HG03108 (cell line): ENCODE data around the gene TSTD1.
"Not testable (repeated sequence)": the region's sequence is repeated elsewhere in the genome, so short reads cannot be mapped to it uniquely, and the experiment has no call there.

Experiments used
- ATAC-seq: cut with Tn5 transposase; IDR thresholded peaks from one replicate; pipeline ENCODE4 v1.9.1; 2021; ENCODE audit warnings: moderate library complexity; ENCODE audit not compliant: unreplicated experiment

Gene TSTD1

DNA sequence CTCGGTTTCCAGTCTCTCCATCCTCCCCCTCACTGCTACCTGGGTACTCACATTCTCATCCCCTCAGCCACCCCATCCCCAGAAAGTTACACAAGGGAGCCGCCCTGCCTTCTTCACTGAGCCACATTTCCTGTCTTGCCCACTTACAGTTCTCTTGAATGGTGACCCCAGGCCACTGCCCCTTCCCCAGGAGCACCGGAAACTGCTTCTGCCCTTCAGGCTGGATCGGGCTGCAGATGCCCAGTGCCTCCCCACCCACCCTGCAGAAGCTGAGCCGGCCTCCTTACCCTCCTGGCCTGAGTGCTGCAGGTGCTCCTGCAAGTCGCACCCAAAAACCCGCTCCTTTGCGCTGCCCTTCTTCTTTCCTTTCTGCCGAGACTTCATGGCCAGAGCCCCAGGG, 30.5 kb upstream of the TSTD1 start:
- no peak for ATAC-seq

- peak; percentile 62 for ATAC-seq
Measured at GRCh38 chr1:161068306-161069234, 29.8 kb upstream of the TSTD1 start.

GRCh38 chr1:161066694-161067093, 27.9 kb upstream of the TSTD1 start:
- ATAC-seq: no peak

DNA sequence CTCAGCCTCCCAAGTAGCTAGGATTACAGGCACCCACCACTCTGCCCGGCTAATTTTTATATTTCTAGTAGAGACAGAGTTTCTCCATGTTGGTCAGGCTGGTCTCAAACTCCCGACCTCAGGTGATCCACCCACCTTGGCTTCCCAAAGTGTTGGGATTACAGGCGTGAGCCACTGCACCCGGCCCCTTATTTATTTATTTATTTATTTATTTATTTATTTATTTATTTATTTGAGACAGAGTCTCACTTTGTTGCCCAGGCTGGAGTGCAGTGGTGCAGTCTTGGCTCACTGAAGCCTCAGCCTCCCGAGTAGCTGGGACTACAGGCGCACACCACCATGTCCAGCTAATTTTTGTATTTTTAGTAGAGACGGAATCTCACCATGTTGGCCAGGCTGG, 26.9 kb upstream of the TSTD1 start:
- ATAC-seq: not testable (repeated sequence)

GRCh38 chr1:161063936-161064335, 25.2 kb upstream of the TSTD1 start:
- ATAC-seq: not testable (repeated sequence)

DNA sequence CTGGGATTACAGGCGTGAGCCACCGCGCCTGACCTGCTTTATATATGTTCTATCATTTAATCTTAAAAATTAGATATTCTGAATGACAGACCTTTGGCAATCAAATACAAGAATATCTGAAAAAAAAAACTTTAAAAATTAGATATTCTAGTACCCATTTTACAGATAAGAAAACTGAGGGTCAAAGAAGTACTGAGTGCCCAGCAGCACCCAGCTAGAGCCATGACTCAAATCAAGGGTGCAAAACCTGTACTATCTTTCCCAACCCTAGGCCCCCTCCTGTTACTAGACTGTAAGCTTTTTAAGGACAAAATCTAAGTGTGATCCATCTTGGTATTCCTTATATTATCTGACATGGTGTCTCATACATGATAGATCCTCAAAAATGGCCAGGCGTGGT, 22.7 kb upstream of the TSTD1 start:
- no peak for ATAC-seq

GRCh38 chr1:161059293-161059692, 20.5 kb upstream of the TSTD1 start:
- no peak for ATAC-seq

DNA sequence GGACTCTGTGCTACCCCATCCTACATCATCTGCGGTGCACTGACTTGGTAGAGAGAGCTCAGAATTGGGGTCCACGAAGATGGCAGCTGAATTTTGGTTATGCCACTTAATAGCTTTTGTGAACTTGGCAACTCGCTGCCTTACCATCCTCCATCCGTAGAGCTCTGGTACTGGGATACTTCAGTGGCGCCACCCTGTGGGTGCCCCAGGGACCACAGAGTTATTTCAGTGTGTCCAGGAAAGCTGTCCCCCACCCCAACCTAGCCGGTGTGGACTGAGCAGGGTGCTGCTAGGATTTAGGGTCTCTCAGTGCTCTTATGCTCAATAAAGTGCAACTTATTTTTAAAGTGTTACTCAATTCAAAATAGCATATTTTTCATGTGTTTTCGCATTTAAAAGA, 16.0 kb upstream of the TSTD1 start:
- ATAC-seq: no peak

- ATAC-seq: no peak
Measured at GRCh38 chr1:161054232-161054631, 15.5 kb upstream of the TSTD1 start.

DNA sequence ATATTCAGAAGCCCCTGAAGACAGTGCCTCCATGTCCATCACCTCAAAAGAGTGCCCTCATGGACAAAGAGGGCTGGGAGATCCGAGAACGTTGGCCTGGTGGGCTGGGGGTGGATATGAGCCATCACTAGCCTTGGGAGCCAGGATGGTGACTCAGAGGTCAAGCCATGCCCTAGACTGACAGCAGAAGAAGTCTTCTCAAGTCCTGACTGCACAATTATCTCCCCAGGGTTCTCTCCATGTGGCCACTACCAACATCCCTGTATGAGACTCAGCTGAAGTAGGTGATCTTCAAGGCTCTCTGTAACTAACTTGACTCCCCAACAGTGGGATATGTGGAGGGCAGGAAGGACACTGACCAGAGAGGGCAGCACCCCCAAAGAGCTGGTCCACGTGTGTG, 14.1 kb upstream of the TSTD1 start:
- no peak for ATAC-seq

- no peak for ATAC-seq
Measured at GRCh38 chr1:161051219-161051618, 12.5 kb upstream of the TSTD1 start.

DNA sequence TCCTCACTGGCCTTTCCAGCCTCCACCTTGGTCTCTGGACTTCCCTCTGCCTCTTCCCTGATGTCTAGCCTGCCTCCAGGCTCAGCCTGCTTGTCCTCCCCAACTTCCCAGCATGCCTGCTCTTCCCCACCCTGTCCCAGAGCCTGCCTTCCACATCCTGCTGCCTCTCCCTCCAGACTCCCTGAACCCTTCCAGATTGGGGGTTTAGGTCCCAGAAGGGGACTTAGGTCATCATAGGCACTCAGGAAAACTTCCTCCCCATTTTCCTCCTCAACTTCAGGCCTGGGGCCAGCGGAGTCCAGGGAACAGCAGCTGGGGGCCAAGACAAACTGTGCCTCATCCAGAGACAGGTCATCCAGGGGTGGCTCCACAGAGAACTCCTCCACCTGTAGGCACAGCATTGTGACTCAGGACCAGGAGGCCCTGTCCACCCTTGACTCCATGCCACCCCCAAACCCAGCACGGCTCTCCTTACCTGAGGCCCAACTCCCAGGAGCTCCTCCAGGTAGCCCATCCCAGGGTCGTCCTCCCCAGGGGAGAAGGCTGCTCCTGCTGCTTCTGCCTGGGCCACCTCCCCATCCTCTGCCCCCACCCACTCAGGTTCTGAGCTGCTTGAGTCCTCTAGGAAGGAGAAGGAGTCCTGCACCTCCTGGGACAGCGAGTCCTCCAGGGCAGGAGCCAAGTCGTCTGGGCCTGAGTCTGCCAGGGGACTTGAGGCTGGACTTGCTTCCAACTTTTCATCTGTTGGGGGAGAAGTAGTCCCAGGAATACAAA, 10.4 kb upstream of the TSTD1 start:
- no peak for ATAC-seq

DNA sequence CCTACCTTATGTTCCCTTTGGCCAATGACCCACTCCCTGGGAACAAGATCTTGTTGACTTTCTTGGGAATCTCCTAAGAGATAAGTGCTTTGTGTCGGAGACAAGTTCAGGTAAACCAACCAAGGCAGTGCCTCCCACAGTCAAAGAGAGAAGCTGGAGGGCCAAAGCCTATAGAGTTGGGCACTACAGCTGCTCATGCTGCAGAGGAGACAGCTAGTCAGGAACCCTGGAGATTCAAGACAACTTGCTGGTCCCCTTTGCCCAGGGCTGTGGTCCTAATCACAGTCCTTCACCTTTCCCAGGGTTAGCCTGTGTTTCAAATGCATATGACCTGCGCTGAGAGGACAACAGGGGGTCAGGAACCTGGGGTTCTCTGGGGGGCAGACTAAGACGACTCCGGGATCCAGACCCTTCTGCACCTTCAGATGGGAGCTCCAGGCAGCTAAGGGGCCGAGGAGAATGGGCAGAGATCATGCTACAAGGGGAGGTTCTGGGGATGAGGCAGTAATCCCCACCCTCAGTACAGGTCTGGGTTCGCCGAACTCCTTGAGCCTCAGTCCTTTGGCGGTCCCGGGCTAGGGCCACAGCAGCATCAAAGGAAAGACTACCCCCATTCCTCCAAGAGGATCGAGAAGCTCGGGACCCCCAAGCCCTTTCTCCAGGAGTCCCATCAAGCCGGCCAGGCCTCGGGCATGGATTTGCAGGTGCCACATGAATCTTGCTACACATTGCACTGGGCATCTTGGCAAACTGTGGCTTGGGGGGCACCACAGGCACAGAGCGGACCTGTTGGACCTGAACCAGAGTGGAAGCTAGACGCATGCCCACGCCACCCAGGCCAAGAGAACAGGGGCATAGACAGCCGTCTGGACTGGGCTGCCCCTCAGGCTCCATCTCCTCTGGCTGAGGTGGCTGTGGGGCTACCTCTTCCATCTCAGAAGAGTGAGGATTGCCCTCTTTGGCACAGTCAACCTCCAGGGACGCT, 9.0 kb upstream of the TSTD1 start:
- no peak for ATAC-seq

- peak; percentile 39 for ATAC-seq
Measured at GRCh38 chr1:161046605-161047228, 8.0 kb upstream of the TSTD1 start.

DNA sequence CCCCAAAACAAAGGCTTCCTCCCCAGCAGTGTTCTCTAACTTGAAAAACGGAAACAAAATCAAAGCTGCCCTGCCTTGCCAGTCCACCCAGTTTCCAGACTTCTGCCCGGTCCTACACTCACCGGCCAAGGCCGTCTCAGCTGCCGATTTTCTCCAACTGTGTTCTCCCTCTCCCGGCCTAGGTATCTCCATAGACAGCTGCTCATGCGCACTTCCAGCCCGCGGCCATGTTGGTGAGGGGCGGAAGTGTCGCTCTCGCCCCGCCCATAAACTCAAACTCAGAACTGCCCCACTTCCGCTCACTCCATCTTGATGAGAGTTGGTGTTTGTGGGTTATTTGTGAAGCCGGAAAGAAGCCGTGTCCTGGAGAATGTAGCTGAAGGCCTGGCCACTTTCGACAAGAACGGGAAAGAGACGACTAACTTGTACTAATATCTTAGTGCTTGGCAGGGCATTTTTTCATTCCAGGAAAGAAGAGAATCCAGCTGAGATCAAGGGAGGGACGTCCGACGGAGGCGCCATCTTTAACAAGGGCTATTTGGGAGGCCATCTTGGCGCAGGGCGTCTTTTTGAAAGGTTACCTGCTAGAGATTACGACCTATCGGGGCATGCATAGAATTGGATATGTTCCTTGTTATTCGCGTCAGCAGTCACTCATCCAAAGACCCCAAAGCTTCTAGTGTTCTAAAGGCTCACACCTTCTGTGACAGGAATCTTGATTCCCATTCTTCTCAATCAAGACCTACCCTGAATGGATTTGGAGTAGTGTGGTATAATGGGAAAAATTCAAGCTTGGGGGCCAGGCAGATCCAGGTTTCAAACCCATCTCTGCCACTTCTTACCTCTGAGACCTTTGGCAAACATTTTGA, 7.2 kb upstream of the TSTD1 start, which contains the start of gene USF1:
USF1 (minus strand) TSS at position 242 of the 869 bp plus-strand sequence. CDS start 2,702 bp downstream, outside the sequence.
- peak; percentile 57 for ATAC-seq

DNA sequence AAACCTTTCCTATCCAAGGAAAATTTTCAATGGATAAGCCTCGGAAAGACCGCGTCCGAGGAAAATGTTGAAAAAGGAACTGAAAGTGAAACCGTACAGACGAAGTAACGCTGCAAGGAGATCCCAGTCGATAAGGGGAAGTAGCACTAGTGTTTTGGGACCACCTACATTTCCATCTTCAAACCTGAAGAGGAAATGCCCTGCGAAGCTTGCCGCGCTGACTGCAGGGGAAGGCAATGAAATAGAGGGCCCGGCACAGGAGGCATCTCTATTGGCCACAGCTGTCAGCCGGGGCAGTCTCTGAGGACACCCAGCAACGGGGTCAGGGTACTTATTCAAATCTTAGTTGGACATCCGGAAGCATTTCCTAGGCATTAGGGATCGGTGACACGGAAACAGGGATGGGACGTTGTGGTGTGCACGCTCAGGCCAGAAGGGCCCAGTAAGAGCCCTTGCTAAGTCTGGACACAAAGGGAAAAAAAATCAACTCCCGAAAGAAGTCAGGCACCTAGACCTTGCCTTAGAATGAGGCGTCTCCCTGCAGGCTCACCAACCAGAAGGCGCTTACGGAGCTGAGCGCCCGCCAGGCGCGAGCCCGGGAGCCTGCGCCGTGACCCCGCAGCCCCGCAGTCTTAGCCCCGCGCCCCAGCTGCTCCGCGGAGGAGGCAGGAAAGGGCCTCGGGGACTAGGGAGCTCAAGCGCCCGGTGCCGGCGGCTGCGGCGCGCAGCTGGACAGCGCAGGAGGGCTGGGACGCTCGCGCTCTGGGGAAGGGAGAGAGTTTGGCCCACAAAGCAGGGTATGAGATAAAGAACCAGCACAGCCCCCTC, 6.4 kb upstream of the TSTD1 start:
- peak; percentile 40 for ATAC-seq

DNA sequence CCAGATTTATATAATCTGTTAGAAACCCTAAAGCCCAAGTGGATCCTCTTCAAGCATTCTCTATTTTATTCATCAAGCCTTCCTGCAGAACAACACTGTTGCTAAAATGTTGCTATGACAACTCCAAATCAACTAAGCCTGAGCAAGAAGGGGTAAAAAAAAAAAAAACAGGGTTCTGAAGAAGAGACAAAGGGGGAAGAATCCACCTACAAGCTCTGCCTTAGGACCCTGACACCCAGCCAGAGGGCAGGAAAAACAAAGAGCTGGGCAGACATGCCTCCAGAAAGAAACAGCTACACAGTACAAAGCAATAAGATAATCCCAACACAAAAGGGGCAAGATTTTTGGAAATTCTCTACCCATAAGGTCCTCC, 5.8 kb upstream of the TSTD1 start:
- no peak for ATAC-seq

GRCh38 chr1:161039546-161039945, 782 bp upstream of the TSTD1 start:
- ATAC-seq: no peak
